Measurements from ENCODE around the gene EXOC3L4.

- no peak for TF ChIP-seq POLR2A (IDR thresholded peaks at IDR 0.05; ENCODE audit: low read length)
- TF ChIP-seq GATA1 (IDR thresholded peaks at IDR 0.05; ENCODE audit: low read depth, low read length) = no peak
Observed at GRCh38 chr14:103070971-103071542, 23.5 kb upstream of the EXOC3L4 start.
